Peyer's patch (tissue), 4 donors: Measurements from ENCODE around the gene KLK11. TPM values are rescaled to one million over a fixed set of nuclear protein-coding genes. Genes with fewer than 3 reads are reported as not detected.
"Not testable (repeated sequence)": the region's sequence is repeated elsewhere in the genome, so short reads cannot be mapped to it uniquely, and the experiment has no call there.

Experiments
- DNase-seq, 3 donors: peaks; one replicate each; pipeline ENCODE4 v3.0.0-alpha.2; 2017 to 2019
- H3K27ac ChIP-seq, 4 donors: fragments of 200-600 bp; sonication (generic); one replicate each; pipeline ENCODE4 v1.5.1; 2016 to 2019
- H3K27me3 ChIP-seq, 2 donors: fragments of 200-600 bp; sonication (generic); one replicate each; pipeline ENCODE4 v1.5.1; 2019
- H3K36me3 ChIP-seq, 3 donors: fragments of 200-600 bp; sonication (generic); one replicate each; pipeline ENCODE4 v1.5.1; 2016 to 2019
- H3K4me1 ChIP-seq, 4 donors: fragments of 200-600 bp; sonication (generic); one replicate each; pipeline ENCODE4 v1.5.1; 2016 to 2019
- H3K4me3 ChIP-seq, 4 donors: fragments of 200-600 bp; sonication (generic); 1 replicate in 3 of 4; 2 replicates in 1 of 4; pipeline ENCODE4 v1.5.1; 2016 to 2019; ENCODE audit warnings: mild to moderate bottlenecking in 1 of 4
- H3K9me3 ChIP-seq, 4 donors: fragments of 200-600 bp; sonication (generic); one replicate each; pipeline ENCODE4 v1.5.1; 2016 to 2019; ENCODE audit warnings: mild to moderate bottlenecking in 1 of 4
- CTCF ChIP-seq, 6 experiments: fragments of 450-650 bp in 4 of 6; fragments of 200-600 bp in 2 of 6; sonication (generic) in 1 of 6; IDR thresholded peaks; one replicate each; pipeline ENCODE4 v1.5.1; 2017 to 2019; ENCODE audit warnings: antibody characterized with exemption in 6 of 6, mild to moderate bottlenecking in 3 of 6, moderate library complexity in 1 of 6
- POLR2A ChIP-seq, 2 donors: fragments of 450-650 bp; IDR thresholded peaks; one replicate each; pipeline ENCODE4 v1.5.1; 2017; ENCODE audit warnings: antibody characterized with exemption in 2 of 2, mild to moderate bottlenecking in 2 of 2, moderate library complexity in 2 of 2
- total RNA-seq, 4 donors: library from RNA; depleted of rRNA; stranded (reverse); fragments of >200 nt; gene quantifications; one replicate each; pipeline ENCODE4 v1.1.0, GENCODE V29; 2016

Gene KLK11
- total RNA-seq, 4 donors from 2014 or later: 1.7 to 3.8 (median 1.9) TPM; not detected in 1

GRCh38 chr19:50998686-50999085 is 27.7 kb downstream of the KLK11 start:
- TF ChIP-seq POLR2A (IDR thresholded peaks at IDR 0.05) (no peak), CTCF (IDR thresholded peaks at IDR 0.05) (no peak)
- H3K4me1 ChIP-seq: no peaks in the 10 kb centered on the region
- no peaks in the 10 kb centered on the region for H3K27me3 ChIP-seq

GRCh38 chr19:50998061-50998460 is 28.4 kb downstream of the KLK11 start:
- DNase-seq: no peak
- H3K4me3 ChIP-seq: no peak overlapping the region
- no peaks in the 10 kb centered on the region for H3K27me3 ChIP-seq
- H3K9me3 ChIP-seq: no peaks in the 10 kb centered on the region
- no peak for TF ChIP-seq POLR2A (IDR thresholded peaks at IDR 0.05)
- TF ChIP-seq CTCF (IDR thresholded peaks at IDR 0.05): no peak
- no peak overlapping the region for H3K27ac ChIP-seq
- no peaks in the 10 kb centered on the region for H3K36me3 ChIP-seq
- no peaks in the 10 kb centered on the region for H3K4me1 ChIP-seq

More at GRCh38 chr19:50998686-50999085, 27.7 kb downstream of the KLK11 start:
- no peaks in the 10 kb centered on the region for H3K9me3 ChIP-seq
- no peaks in the 10 kb centered on the region for H3K36me3 ChIP-seq
- H3K4me3 ChIP-seq: no peak overlapping the region
- DNase-seq: no peak
- no peak overlapping the region for H3K27ac ChIP-seq

GRCh38 chr19:50994129-50994528 is 32.3 kb downstream of the KLK11 start:
- Histone ChIP-seq H3K27me3 (no peaks in the 10 kb centered on the region), H3K27ac (no peak overlapping the region), H3K4me3 (no peak overlapping the region), H3K4me1 (no peaks in the 10 kb centered on the region), H3K36me3 (no peaks in the 10 kb centered on the region), H3K9me3 (no peaks in the 10 kb centered on the region)
- TF ChIP-seq CTCF (IDR thresholded peaks at IDR 0.05): no peak
- no peak for TF ChIP-seq POLR2A (IDR thresholded peaks at IDR 0.05)
- DNase-seq: no peak

GRCh38 chr19:50992666-50993035 is 33.8 kb downstream of the KLK11 start:
- Histone ChIP-seq H3K4me1 (no peaks in the 10 kb centered on the region), H3K9me3 (no peaks in the 10 kb centered on the region), H3K27ac (no peak overlapping the region), H3K27me3 (no peaks in the 10 kb centered on the region), H3K4me3 (no peak overlapping the region), H3K36me3 (no peaks in the 10 kb centered on the region)
- no peak for TF ChIP-seq CTCF (IDR thresholded peaks at IDR 0.05)
- TF ChIP-seq POLR2A (IDR thresholded peaks at IDR 0.05): no peak
- DNase-seq: no peak

- not testable (repeated sequence) for H3K9me3 ChIP-seq, H3K27ac ChIP-seq, H3K36me3 ChIP-seq, H3K27me3 ChIP-seq, H3K4me1 ChIP-seq, DNase-seq, H3K4me3 ChIP-seq
Observed at GRCh38 chr19:50984416-50984815, 42.0 kb downstream of the KLK11 start.

GRCh38 chr19:50983625-50984292 is 42.7 kb downstream of the KLK11 start, which contains the start of gene KLK7:
KLK7 (minus strand) TSS chr19:50983917; CDS start chr19:50982399, 1,518 bp downstream.
- Histone ChIP-seq H3K4me1 (no peaks in the 10 kb centered on the region), H3K4me3 (no peak within 1 kb of the TSS), H3K36me3 (no peaks in the 10 kb centered on the region), H3K27ac (no peak within 1 kb of the TSS), H3K9me3 (no peaks in the 10 kb centered on the region), H3K27me3 (no peaks in the 10 kb centered on the region)
- TF ChIP-seq POLR2A (IDR thresholded peaks at IDR 0.05): no peak
- no peak for TF ChIP-seq CTCF (IDR thresholded peaks at IDR 0.05)
- DNase-seq: no peak
